Adrenal gland (tissue), 12 donors: Measurements from ENCODE around the gene IL9. TPM values are rescaled to one million over a fixed set of nuclear protein-coding genes. Genes with fewer than 3 reads are reported as not detected.

Source experiments
- DNase-seq, 7 donors: peaks; one replicate each; pipeline ENCODE4 v3.0.0-alpha.2; 2019 to 2020
- H3K27ac ChIP-seq, 5 donors: fragments of 200-600 bp; sonication (generic) in 4 of 5; 1 replicate in 3 of 5; 2 replicates in 2 of 5; pipeline versions ENCODE4 v1.5.1 to v1.8.0; 2016 to 2020; ENCODE audit warnings: mild to moderate bottlenecking in 1 of 5
- H3K27me3 ChIP-seq: fragments of 200-600 bp; 2 replicates; pipeline ENCODE4 v1.8.0; 2021
- H3K36me3 ChIP-seq, 2 donors: fragments of 200-600 bp; replicated peaks in 1 of 2; 1 replicate in 1 of 2; 2 replicates in 1 of 2; pipeline versions ENCODE4 v1.5.1 to v1.8.0; 2018 to 2022
- H3K4me1 ChIP-seq, 2 donors: fragments of 200-600 bp; replicated peaks in 1 of 2; 1 replicate in 1 of 2; 2 replicates in 1 of 2; pipeline versions ENCODE4 v1.5.1 to v1.8.0; 2018 to 2021
- H3K4me3 ChIP-seq, 4 donors: fragments of 200-600 bp; sonication (generic) in 3 of 4; one replicate each; pipeline ENCODE4 v1.5.1; 2016 to 2018
- H3K9me3 ChIP-seq, 3 donors: fragments of 200-600 bp; sonication (generic) in 1 of 3; replicated peaks in 1 of 3; 1 replicate in 2 of 3; 2 replicates in 1 of 3; pipeline versions ENCODE4 v1.5.1 to v1.8.0; 2016 to 2021
- POLR2A ChIP-seq, 2 donors: fragments of 450-650 bp; IDR thresholded peaks; one replicate each; pipeline ENCODE4 v1.6.1; 2017; ENCODE audit warnings: antibody characterized with exemption in 2 of 2, mild to moderate bottlenecking in 2 of 2, moderate library complexity in 1 of 2
- WGBS, 4 donors: extraction: QIAGEN DNeasy Blood & Tissue Kit in 2 of 4; methylation state at CpG; one replicate each; pipeline versions ENCODE4 v1.1.5 to v1.1.7; 2013 to 2017; 5-methylcytosine and 5-hydroxymethylcytosine counted together
- intact Hi-C, 2 donors: fragments of 100-400 bp; cut with DNase I; formaldehyde crosslinking; loops; one replicate each; pipeline versions ENCODE4 v1.14.1 to v1.15.0; 2022 to 2023
- polyA plus RNA-seq, 3 donors: library from polyadenylated mRNA; stranded (reverse); fragments of 200-250 nt in 2 of 3; fragments of 350-450 nt in 1 of 3; fragmentation: Illumina TruSeq in 1 of 3; extraction: RNeasy Lipid Tissue Mini Kit (QIAGEN cat#74804) in 1 of 3; gene quantifications; one replicate each; pipeline ENCODE4 v1.2.3, GENCODE V29; 2013 to 2014
- total RNA-seq, 9 donors: library from RNA; depleted of rRNA in 4 of 9; stranded (reverse); fragments of >200 nt in 4 of 9; fragments of 120-200 nt in 1 of 9; fragmentation: NEBNext Ultra II Directional in 1 of 9; extraction: Animal tissue kit (Norgen Biotek cat#: 25700) in 1 of 9; gene quantifications; one replicate each; pipeline versions ENCODE4 v1.1.0 to v1.2.4, GENCODE V29; 2013 to 2023
- TF ChIP-seq, protein P1 (sequence below), 6 experiments: fragments of 450-650 bp in 4 of 6; fragments of 200-600 bp in 2 of 6; sonication (generic) in 1 of 6; IDR thresholded peaks; 1 replicate in 5 of 6; 2 replicates in 1 of 6; pipeline versions ENCODE4 v1.5.1 to v1.8.0; 2016 to 2021; ENCODE audit warnings: antibody characterized with exemption in 6 of 6, mild to moderate bottlenecking in 2 of 6, moderate library complexity in 1 of 6
- donor health status: healthy with polysubstance abuse.
- donor health status: Bipolar disorder and iron deficiency.
- donor health status: DM: yes; HTN: yes; CAD: no.
- donor health status: DM: no; HTN: no; CAD: no.
- donor health status: DM: no; HTN: no; CAD: no.
- donor health status: DM: yes; HTN: yes; CAD: no.

The IL9 gene
- total and polyA plus RNA-seq, 12 donors: not detected

DNA sequence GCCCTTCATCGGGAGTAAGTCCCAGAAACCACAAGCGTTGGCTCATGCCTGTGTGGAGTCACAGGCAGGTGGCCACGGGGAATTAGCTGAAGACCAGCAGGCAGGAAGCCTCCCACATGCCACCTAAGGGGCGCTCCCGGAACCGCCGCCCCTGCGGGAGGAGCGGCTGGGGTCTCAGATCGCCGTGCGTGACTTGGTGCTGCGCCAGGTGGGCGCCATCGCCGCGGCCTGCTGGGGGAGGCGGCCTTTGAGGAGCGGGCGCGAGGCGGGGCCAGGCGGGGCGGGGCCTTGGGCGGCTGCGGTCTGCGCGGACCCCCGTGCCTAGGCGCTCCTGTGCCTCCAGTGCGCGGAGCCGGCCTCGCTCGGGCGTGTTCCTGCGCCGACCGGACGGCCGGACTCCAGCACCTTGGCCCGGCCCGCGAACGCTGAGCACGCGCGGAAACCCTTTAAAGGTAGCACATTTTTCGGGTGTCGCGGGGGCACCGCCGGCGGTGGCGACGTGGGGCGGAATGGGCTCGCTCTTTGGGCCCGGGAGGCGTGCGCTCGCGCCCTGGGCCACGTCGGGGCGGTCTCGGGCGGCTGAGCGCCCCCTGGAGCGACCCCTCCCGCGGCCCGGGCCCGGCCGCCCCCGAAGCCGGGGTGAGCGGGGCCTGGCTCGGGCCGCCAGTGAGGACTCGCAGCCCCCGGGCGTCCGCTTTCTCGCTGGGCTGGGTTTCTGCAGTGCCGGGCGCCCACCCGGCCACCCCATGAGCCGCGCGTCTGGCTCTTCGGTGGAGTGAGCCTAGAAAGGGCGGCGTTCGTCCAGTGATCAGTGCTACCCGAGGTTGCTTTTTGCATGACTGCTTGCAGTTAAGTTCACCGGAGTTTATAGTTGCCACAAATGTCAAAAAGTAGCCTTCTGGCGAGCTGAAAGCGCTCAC, 34.6 kb upstream of the IL9 start:
- TF ChIP-seq, protein P1, sequence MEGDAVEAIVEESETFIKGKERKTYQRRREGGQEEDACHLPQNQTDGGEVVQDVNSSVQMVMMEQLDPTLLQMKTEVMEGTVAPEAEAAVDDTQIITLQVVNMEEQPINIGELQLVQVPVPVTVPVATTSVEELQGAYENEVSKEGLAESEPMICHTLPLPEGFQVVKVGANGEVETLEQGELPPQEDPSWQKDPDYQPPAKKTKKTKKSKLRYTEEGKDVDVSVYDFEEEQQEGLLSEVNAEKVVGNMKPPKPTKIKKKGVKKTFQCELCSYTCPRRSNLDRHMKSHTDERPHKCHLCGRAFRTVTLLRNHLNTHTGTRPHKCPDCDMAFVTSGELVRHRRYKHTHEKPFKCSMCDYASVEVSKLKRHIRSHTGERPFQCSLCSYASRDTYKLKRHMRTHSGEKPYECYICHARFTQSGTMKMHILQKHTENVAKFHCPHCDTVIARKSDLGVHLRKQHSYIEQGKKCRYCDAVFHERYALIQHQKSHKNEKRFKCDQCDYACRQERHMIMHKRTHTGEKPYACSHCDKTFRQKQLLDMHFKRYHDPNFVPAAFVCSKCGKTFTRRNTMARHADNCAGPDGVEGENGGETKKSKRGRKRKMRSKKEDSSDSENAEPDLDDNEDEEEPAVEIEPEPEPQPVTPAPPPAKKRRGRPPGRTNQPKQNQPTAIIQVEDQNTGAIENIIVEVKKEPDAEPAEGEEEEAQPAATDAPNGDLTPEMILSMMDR (IDR thresholded peaks at IDR 0.05): no peak
- no peak for TF ChIP-seq POLR2A (IDR thresholded peaks at IDR 0.05)
- peak overlapping the region in 2 of 4 donors; percentile 11 to 57 for H3K4me3 ChIP-seq
- peaks cover 44% of the 10 kb centered on the region for H3K27me3 ChIP-seq
- intact Hi-C loops: no loop called here
- H3K9me3 ChIP-seq: no peaks in the 10 kb centered on the region
- H3K36me3 ChIP-seq: no peaks in the 10 kb centered on the region
- DNase-seq: peak in 3 of 7 donors; percentile 16 to 21 (median 21)
- 4 to 14% (median 5%) methylated on average over 8 to 99 of the region's 99 CpGs; no CpG with 5 or more reads in 1 of the 4 donors for WGBS, 4 donors
- H3K27ac ChIP-seq: no peak overlapping the region
- H3K4me1 ChIP-seq: peaks cover 0 to 8% of the 10 kb centered on the region in 2 donors

DNA sequence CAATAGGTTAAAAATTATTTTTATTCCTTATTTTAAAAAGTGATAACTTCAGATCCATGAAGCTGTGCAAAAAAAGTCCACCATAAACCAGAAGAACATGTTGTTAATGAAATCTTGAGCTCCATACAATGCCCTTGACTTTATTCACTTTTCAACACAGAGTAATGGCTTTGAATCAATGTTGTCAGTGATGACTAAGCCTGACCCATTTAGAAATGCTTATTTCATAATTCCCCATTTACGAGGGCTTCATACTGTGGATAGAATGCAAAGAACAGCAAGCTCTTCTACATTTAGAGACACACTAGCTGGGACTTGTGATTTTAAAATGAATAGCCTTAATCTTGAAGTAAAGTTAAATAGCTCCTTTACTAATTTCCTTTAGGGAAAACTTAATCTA, 25.7 kb upstream of the IL9 start:
- Histone ChIP-seq H3K27me3 (peaks cover 5% of the 10 kb centered on the region), H3K9me3 (no peaks in the 10 kb centered on the region), H3K4me3 (no peak overlapping the region), H3K4me1 (no peaks in the 10 kb centered on the region), H3K27ac (no peak overlapping the region), H3K36me3 (no peaks in the 10 kb centered on the region)
- DNase-seq: no peak
- intact Hi-C loops: no loop called here
- no peak for TF ChIP-seq POLR2A (IDR thresholded peaks at IDR 0.05)
- TF ChIP-seq, protein P1 (IDR thresholded peaks at IDR 0.05): no peak
- WGBS, 4 donors: 24 to 43% (median 30%) methylated on average over 1 of the region's 1 CpG

DNA sequence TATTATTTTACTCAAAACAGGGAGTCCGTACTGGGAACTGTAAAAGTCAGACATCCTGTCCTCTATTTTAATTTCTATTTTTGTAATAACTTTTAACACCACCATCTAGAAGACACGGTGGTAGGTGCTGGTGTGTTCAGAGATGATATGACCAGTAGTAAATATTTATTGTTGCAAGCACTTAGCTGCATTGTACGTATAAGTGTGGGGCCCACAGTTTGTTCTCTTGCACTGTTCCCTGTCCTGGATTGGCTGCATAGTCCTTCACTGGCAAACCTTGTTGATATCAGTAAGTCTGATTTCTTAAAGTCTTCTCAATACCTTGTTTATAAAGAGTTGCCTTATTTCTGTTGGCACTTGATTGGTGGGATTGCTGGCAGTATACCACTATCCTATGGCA, 24.6 kb upstream of the IL9 start:
- 77 to 84% (median 80%) methylated on average over 3 of the region's 3 CpGs for WGBS, 4 donors
- no peaks in the 10 kb centered on the region for H3K4me1 ChIP-seq
- TF ChIP-seq POLR2A (IDR thresholded peaks at IDR 0.05): no peak
- TF ChIP-seq, protein P1 (IDR thresholded peaks at IDR 0.05): no peak
- H3K27ac ChIP-seq: no peak overlapping the region
- intact Hi-C loops: no loop called here
- no peaks in the 10 kb centered on the region for H3K36me3 ChIP-seq
- no peak for DNase-seq
- H3K27me3 ChIP-seq: peaks cover 5% of the 10 kb centered on the region
- no peaks in the 10 kb centered on the region for H3K9me3 ChIP-seq
- no peak overlapping the region for H3K4me3 ChIP-seq

GRCh38 chr5:135916638-135917263, 21.1 kb upstream of the IL9 start:
- Histone ChIP-seq H3K27me3 (no peaks in the 10 kb centered on the region), H3K4me3 (no peak overlapping the region), H3K9me3 (no peaks in the 10 kb centered on the region), H3K27ac (no peak overlapping the region), H3K36me3 (no peaks in the 10 kb centered on the region), H3K4me1 (no peaks in the 10 kb centered on the region)
- intact Hi-C loops: no loop called here
- WGBS, 4 donors: 47 to 50% (median 48%) methylated on average over 8 of the region's 8 CpGs
- DNase-seq: peak in 3 of 7 donors; percentile 26 to 61 (median 50)
- TF ChIP-seq POLR2A (IDR thresholded peaks at IDR 0.05): no peak
- TF ChIP-seq, protein P1 (IDR thresholded peaks at IDR 0.05): no peak
